Stimulated activated CD8-positive, alpha-beta memory T cell treated with anti-CD3 and anti-CD28 coated beads, Interleukin-15, amount 100 ng/mL, for 4 hours (primary cell): Measurements from ENCODE around the gene PIP4K2C.
"Not testable (repeated sequence)": the region's sequence is repeated elsewhere in the genome, so short reads cannot be mapped to it uniquely, and the experiment has no call there.

ENCODE experiments used
- DNase-seq, 2 donors: peaks; one replicate each; pipeline ENCODE4 v3.0.0-alpha.2; 2020; ENCODE audit warnings: low read depth in 2 of 2

Gene PIP4K2C

DNA sequence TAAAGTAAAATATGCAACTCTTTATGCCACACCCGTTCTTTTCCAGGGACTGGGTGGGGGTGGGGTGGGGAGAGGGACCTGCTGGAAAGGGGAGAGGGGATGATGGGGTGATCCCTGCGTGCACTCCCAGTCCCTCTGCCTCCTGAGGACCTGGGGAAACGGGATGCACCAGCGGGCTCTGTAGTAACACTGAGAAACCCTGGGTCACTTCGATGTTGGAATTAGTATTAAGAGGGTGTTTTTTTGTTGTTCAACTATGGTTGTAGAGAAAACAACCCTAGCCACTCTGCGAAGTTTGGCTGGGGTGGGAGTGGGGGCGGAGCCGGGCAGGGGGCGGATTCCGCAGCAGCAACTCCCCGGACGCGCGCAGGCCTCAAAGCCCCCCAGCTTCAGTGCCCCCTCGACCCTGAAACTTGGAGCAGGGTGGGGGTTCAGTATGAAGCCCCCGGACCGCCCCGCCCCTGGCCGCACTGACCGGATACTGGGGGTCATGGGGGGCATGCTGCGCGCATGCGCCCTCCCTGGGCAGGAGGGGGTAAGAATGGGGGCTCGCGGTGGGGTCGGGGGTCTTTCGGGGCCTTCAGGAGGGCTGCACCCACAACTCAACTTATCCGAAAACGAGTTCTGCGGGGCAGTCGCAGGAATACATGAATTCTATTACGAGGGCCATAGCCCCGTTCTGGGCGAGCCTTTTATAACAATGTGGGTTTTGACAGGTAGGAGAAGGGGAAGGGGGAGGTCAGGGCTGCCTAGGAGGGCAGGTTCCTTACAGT lies 19.0 kb downstream of the PIP4K2C start:
- DNase-seq: no peak

DNA sequence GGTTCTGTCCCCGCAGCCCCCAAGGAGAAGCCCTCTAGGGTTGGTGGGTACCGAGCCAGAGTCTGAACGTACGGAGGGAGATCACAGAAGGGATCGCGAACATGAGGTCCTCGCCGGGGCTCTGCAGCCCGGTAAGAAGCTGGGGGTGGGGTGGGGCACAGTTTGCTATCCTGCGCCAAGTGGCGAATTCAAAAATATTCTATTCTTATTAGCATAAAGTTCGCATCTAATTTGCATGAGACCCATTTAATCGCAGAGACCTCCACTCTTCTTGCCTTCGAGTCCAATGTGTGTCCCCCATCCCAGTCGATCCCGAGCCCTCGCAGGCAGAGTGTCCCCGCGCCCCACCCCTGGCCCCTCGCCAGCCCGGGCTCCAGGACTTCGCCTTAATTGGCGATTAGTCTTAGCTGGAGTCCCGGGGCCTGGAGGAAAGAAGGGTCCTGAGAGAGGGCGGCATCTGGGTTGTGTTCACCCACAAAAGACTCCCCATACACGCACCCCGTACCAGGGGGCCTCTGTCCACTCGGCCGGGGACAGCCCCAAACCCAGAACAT lies 19.6 kb downstream of the PIP4K2C start:
- no peak for DNase-seq

DNA sequence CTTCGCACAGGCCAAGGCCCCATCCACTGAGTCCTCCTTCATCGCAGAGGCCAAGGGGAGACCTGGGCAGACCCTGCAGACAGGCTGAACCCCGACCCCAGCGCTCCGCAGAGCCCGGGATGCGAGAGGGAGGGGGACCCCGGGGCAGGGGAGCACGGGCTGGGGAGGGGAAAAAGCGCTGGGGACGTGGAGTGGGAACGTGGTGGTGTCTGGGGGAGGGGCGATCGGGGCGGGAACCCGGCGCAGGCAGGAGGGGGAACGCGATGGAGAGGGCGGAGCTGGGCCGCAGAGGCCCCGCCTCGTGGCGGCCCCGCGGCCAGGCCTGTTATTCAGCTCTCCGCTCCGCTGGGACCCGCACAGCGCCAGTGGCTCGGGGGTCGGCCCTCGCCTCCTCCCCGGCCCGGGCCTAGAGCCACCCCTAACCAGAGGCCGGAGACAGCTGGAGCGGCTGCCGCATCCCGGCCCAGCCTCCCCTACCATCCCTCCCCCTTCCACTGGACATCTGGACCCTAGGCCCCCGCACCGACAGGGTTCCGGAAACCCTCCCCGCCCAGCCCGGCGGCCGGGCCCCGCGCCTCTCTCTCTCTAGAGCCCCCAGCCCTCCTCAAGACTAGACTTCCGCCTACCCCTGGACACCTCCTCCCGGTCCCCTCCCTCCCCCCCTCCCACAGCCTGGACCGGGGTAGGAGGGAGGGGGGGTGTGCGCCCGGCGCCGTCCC lies 20.3 kb downstream of the PIP4K2C start, which contains the start of gene ARHGEF25:
TSS of gene ARHGEF25 (plus strand) at position 328 of the 719 bp plus-strand sequence. CDS start 460 bp downstream, outside the sequence.
- no peak for DNase-seq

DNA sequence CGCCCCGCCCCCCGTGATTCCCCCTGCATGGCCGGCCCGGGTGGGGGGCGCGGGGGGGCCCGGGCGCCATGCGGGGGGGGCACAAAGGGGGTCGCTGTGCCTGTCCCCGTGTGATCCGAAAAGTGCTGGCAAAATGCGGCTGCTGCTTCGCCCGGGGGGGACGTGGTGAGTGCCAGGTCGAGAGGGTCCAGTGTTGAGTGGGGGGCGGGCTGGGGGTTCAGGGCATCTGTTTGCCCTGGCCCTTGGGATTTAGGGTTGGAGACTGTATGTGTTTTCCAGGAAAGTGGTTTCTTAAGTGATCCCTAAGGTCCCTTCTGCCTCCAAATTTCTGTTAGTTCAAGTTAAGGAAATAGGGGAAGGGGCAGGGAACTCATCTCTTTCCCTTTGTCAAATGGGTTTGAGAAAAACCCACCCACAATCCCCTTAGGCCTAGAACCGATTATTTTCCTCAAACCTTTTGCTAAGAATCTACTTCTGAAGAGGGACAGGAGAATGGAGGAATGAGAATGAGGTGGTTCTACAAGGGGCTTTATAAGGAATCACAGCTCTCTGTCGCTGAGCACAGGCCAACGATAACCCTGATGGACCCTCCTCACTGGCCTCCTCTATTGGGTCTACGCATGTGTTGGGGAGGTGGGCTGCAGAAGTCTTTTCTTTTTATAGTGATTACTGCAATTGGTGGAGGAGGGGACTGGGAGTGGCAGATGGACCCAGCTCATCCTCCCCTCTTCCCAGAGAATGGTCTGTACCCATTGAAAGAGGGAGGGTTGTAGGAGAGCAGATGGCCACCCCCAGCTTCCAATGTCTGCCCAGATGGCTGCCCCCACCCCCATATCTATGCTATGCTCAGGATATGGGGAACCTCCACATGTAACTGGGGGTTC lies 21.1 kb downstream of the PIP4K2C start:
- DNase-seq: no peak

DNA sequence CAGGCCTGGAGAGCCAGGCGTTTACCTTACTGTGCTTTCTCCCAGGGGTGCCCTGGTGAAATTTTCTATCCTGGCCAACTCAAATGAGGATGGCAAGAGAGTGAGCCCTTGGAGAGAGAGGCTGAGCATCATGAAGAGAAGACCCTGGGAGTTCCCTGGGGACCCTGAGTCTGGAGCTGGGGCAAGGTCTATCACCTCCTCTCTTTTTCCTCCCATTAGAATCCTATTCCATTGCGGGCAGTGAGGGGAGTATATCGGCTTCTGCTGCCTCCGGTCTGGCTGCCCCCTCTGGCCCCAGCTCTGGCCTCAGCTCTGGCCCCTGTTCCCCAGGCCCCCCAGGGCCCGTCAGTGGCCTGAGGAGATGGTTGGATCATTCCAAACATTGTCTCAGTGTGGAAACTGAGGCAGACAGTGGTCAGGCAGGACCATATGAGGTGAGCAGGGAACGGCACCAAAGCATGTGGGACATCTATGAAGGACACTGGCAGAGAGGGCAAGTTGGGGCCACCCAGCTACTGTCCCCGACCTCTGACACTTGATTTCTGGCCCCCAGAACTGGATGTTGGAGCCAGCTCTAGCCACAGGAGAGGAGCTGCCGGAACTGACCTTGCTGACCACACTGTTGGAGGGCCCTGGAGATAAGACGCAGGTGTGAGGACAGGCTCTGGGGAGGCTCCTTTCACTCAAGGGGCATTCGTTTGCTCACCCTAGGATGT lies 21.9 kb downstream of the PIP4K2C start:
- DNase-seq: no peak

DNA sequence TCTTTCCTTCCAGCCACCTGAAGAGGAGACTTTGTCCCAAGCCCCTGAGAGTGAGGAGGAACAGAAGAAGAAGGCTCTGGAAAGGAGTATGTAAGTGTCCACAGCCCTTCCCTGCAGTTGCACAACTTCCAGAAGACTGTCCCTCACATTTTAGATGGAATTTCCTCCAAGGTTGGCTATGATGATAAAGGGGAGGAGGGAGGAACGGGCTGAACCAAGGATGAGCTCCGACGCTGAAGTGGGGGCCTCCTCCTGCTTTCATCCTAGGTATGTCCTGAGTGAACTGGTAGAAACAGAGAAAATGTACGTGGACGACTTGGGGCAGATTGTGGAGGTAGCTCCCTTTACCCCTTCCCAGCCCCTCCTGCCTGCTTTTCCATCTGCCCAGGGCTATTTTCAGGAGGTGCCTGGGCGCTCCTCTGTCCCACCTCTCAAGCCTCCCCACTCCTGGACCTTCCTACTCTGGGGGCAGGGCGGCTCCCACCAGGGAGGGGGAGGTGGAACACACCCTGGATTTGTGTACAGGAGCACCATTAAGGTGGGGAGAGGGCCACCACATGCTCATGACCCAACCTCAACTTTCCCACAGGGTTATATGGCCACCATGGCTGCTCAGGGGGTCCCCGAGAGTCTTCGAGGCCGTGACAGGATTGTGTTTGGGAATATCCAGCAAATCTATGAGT lies 22.6 kb downstream of the PIP4K2C start:
- no peak for DNase-seq

DNA sequence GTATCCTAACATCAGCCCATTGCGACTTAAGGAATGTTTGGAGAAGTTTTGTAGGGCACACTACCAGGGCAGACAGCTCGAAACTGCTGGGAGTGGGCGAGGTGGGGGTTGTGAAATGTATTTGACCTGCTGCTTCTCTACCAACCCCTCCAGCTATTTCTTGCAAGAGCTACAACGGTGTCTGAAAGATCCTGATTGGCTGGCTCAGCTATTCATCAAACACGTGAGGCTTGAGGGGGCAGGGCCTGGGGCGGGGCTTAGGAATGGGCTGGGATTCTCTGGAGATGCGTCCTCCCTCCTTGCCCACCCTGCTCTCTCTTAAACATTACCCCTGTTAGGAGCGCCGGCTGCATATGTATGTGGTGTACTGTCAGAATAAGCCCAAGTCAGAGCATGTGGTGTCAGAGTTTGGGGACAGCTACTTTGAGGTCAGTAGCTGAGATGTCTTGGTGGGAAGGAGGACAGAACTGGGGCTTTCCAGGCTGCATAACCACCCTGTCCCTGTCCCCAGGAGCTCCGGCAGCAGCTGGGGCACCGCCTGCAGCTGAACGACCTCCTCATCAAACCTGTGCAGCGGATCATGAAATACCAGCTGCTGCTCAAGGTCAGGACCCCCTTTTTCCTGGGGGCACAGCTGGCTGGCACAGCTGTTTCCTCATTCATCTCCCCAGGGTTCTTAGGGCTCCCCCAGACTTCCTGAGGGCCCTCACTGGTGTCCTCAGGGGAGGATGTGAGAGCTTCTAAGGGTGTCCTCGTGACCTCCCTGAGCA lies 23.4 kb downstream of the PIP4K2C start:
- no peak for DNase-seq

DNA sequence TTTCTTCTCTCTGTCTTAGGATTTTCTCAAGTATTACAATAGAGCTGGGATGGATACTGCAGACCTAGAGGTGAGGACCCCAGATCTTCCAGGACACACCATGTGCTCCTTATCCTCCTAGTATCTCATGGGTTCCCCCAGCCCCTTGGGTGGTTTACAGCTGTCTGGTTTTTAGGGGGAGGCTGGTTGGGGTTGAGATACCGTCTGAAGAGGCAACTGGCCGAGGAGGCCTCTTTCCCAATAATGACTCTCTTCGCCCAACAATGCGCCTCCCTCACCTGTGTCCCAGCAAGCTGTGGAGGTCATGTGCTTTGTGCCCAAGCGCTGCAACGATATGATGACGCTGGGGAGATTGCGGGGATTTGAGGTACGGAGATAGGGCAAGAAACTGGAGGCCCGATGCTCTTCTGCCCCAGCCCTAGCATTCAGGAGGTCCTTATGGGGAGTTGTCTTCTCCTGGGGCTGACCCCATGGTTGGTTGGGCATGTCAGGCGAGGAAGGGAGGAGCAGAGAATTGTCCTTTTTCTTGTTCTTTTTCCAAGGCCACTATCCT lies 24.0 kb downstream of the PIP4K2C start:
- no peak for DNase-seq

DNA sequence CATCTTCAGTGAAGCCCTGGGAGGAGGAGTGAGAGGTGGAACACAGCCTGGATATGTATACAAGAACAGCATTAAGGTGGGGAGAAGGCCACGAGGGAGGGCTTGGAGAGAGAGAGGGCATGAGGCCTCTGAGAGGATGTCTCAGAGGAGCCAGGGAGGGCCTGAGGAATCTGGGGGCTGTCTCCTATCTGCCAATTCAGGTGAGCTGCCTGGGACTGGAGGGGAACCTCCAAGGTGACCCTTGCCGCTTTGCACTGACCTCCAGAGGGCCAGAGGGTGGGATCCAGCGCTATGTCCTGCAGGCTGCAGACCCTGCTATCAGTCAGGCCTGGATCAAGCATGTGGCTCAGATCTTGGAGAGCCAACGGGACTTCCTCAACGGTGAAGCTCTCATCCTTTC lies 24.6 kb downstream of the PIP4K2C start:
- no peak for DNase-seq

DNA sequence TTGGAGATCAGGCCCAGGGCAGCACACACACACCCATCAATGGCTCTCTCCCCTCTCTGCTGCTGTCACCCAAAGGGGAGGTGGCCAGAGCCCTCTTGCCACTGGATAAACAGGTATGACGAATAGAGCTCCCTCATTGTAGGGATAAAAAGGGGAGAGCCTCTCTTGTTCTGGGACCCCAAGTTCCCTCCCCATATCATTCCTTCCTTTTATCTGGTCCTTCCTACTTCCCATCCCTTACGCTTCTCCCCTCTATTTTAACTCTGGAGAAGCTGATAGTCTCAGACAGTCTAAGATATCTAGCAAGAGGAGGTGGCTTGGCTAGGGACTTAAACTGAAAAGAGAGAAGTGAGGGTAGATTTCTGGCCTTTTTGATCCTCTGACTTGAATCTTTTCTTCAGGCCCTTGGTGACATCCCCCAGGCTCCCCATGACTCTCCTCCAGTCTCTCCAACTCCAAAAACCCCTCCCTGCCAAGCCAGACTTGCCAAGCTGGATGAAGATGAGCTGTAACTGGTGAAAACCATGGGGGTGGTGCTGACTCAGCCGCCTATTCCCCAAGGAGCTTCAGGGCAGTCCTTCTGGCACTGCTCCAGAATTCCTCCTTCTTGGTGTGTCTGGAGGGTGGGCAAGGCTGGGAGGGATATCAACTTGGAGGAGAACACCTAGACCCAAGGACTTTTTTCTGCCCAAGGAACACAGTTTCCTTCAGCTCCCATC lies 25.6 kb downstream of the PIP4K2C start:
- no peak for DNase-seq

DNA sequence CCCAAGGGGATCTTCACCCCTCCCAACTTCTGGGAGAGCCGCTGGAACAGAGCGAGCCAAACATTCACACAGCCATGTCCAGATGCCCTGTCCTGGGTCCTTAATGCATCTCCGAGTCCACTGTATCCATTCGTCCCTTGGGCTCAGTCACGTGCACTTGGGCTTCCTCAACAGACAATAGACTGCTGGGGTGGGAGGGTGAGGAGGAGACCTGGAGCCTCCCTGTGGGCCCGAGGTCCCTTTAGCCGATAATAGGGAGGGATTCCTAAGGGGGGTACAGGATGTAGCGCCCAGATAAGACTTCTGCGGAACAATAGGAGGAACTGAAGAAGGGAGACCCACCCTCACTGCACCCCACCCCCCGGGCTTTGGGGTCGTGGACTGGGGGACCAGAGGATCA lies 26.9 kb downstream of the PIP4K2C start:
- no peak for DNase-seq

DNA sequence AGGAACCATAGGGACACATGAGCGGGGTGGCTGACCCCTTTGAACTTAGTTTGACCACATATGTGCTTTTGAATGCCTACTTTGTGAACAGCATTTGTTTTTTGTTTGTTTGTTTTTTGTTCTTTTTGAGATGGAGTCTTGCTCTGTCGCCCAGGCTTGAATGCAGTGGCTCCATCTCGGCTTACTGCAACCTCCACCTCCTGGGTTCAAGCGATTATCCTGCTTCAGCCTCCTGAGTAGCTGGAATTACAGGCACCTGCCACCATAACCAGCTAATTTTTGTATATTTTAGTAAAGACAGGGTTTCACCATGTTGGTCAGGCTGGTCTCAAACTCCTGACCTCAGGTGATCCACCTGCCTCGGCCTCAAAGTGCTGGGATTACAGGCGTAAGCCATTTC lies 27.4 kb downstream of the PIP4K2C start:
- DNase-seq: not testable (repeated sequence)

DNA sequence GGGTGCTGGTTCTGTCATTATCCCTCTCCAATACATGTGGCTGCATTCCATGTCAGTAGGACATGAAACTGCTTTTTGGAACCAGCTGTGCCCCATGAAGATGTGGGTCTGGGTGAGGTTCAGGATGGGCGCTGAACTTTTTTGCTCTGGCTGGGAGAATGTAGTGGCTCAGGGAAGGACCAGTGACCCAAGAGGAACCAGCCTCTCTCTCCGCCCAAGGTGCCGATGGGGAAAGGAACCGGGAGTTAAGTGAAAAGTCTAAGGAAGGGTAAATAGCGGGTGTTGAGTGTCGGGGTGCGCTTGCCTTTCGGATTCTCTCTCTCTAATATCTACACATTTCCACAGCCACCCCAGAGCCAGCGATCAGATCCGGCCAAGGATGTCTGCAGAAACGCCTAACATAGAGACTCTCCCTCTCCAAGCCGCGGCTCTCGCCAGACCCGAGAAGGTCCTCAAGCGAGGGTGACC lies 28.0 kb downstream of the PIP4K2C start:
- no peak for DNase-seq

DNA sequence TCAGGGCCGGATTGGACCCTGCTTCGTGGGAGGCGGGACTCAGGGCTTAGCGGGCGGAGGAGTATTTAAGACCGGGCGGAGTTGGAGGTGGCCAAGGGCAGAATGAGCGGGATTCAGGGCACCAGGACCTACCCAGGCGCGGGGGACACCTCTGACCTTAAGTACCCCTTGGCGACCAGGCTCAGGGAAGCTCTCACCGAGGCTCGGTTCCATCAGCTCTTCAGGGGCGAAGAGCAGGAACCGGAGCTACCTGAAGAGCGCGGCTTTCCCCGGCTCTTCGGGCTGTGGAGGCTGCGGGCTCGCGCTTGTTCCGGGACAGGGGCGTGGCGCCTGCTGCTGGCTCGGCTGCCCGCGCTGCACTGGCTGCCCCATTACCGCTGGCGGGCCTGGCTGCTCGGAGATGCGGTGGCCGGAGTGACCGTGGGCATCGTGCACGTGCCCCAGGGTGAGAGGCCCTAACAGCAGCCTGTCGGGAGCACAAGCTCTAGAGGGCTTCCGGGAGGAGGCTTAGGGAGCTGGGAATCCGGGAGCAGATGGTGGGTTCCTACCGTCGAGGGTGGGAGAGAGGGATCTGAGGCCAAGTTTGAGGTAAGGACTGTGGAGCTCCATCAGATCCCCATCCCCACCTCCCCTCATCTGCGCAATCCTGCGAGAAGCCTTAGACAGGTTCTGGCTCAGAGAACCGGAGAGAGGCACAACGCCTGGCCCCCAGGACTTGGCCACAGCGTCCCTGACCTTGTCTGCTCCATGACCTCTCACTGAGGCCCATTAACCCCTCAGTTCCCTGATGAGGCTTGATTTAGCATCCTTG lies 28.6 kb downstream of the PIP4K2C start:
- DNase-seq: no peak

DNA sequence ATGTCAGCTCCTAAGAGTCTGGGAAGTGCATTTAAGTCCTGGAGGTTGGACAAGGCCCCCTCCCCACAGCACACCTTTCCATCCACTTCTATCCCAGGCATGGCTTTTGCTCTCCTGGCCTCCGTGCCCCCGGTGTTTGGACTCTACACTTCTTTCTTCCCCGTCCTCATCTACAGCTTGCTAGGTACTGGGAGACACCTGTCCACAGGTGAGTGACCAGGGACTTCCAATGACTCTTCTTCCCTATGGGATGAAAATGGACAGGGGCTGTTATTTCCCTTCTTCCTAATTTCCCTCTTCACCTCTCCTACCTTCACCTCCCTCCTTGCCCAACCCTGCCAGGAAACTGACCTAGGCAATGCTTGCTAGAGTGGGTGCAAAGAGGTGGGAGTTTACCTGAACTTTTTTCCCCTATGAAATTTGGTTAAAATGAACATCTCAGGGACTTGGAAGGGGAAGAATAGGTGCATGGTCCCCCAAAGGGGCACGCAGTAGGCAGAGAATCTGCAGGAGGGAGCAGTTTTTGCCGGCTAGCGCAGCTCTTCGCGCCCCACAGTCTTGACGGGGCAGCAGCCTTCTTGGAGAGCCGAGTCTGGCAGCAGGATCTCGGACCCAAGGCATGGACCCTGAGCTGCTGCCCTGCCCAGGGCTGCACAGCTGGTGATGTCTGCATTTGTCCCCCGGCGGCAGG lies 29.4 kb downstream of the PIP4K2C start:
- no peak for DNase-seq

DNA sequence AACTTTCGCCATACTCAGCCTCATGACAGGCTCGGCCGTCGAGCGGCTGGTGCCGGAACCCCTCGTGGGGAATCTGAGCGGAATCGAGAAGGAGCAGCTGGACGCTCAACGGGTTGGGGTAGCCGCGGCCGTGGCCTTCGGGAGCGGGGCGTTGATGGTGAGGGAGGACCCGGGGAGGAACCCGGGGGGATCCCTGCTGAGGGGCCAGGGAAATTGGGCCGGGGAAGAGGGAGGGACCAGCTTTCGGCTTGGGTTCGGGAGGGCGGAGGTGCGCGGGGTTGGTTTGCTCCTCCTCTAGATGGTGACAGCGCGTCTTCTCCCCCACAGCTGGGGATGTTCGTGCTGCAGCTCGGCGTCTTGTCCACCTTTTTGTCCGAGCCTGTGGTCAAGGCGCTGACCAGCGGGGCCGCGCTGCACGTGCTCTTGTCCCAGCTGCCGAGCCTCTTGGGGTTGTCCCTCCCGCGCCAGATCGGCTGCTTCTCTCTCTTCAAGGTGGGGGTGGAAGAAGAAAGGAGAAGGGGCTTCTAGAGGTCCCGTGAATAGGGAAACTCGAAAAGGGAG lies 30.0 kb downstream of the PIP4K2C start:
- DNase-seq: no peak
